H1 (cell line): Measurements from ENCODE around the gene SSNA1.

ENCODE experiments used
- RXRA ChIP-seq: IDR thresholded peaks from 2 replicates; pipeline ENCODE4 v1.6.1; 2011; ENCODE audit warnings: low read depth, mild to moderate bottlenecking, low read length, moderate library complexity; ENCODE audit not compliant: insufficient read depth
- TCF12 ChIP-seq: IDR thresholded peaks from 2 replicates; pipeline ENCODE4 v1.6.1; 2011; ENCODE audit warnings: low read depth, mild to moderate bottlenecking, low read length

DNA sequence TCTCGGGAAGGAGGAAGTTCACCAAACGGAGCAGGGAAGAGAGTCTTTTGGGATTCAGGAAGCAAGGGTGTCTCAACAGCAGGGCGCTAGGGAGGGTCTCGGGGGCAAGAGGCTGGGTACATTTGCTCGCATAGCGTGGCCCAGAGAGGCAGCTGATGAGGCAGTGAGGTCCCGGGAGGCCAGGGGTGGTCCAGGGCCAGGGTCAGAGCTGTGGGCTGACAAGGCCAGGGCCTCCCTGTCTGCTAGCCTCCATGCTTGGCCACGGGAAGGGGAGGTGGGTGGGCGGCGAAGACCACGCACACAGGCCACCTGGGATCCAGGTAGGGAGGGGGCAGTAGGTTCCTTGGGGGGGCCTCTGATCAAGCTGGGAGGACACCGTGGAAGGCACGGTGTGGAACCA is 23.1 kb downstream of the SSNA1 start:
- TF ChIP-seq RXRA (no peak), TCF12 (no peak)
